GM10248 (cell line): ENCODE results near the gene EDC3.
"Not testable (repeated sequence)": the region's sequence is repeated elsewhere in the genome, so short reads cannot be mapped to it uniquely, and the experiment has no call there.

Experiments used
- CTCF ChIA-PET: fragments of 300-600 bp; sonication (Branson Sonifier 250); formaldehyde crosslinking; extraction: SDS; loops from one replicate; lab custom pipeline; 2021; ENCODE audit warnings: antibody characterized with exemption; lab: Yijun Ruan, JAX
- POLR2A ChIA-PET: fragments of 350-650 bp; sonication (Branson Sonifier 250); formaldehyde crosslinking; extraction: SDS; loops from one replicate; lab custom pipeline; 2020; ENCODE audit warnings: antibody characterized with exemption; lab: Yijun Ruan, JAX
- DNase-seq: peaks from one replicate; pipeline ENCODE4 v3.0.0; 2012; ENCODE audit errors: extremely low spot score
- CTCF ChIP-seq: IDR thresholded peaks from 2 replicates; pipeline ENCODE4 v1.5.1; 2012; ENCODE audit warnings: mild to moderate bottlenecking, low read depth; ENCODE audit errors: extremely low read depth, missing control alignments, control extremely low read depth

The EDC3 gene

GRCh38 chr15:74633781-74634180 lies 62.0 kb downstream of the EDC3 start:
- TF ChIP-seq CTCF: no peak
- POLR2A ChIA-PET: no interaction called here
- CTCF ChIA-PET: interaction anchor here (0.9 to 36.2 kb wide), 22 partner anchors 14 to 322 kb away, joined by 3 to 690 read pairs (median 5); partner anchors contain the start of genes CLK3 and CSK
- DNase-seq: no peak

GRCh38 chr15:74632601-74633000 lies 63.2 kb downstream of the EDC3 start:
- no peak for TF ChIP-seq CTCF
- ChIA-PET CTCF (interaction anchor here (0.7 to 36.2 kb wide), 33 partner anchors 8 to 362 kb away, joined by 3 to 690 read pairs (median 4); partner anchors contain the start of genes CLK3, CSK, CYP11A1 and SCAMP5), POLR2A (interaction anchor here (0.9 to 1.1 kb wide), 2 partner anchors 15 to 136 kb away, joined by 3 to 4 read pairs; no protein-coding TSS in a partner anchor)
- DNase-seq: no peak

- POLR2A ChIA-PET: interaction anchor here (0.9 to 1.6 kb wide), 3 partner anchors 14 to 136 kb away, joined by 3 to 4 read pairs (median 4); partner anchors contain the start of gene CLK3
- peak; percentile 93 for TF ChIP-seq CTCF
- peak; percentile 81 for DNase-seq
- CTCF ChIA-PET: interaction anchor here (0.8 to 36.2 kb wide), 39 partner anchors 9 to 363 kb away, joined by 3 to 690 read pairs (median 4); partner anchors contain the start of genes CLK3, CSK, CYP11A1 and MPI
Measured at GRCh38 chr15:74631935-74632560, 63.8 kb downstream of the EDC3 start.

- no peak for DNase-seq
- no peak for TF ChIP-seq CTCF
- POLR2A ChIA-PET: interaction anchor here (1.1 to 1.6 kb wide), 2 partner anchors 16 to 137 kb away, joined by 4 read pairs; partner anchors contain the start of gene CLK3
- CTCF ChIA-PET: interaction anchor here (0.8 to 36.2 kb wide), 39 partner anchors 9 to 364 kb away, joined by 3 to 690 read pairs (median 4); partner anchors contain the start of genes CLK3, CSK, CYP11A1 and MPI
Measured at GRCh38 chr15:74631408-74631807, 64.4 kb downstream of the EDC3 start.

GRCh38 chr15:74631087-74631385 lies 64.8 kb downstream of the EDC3 start:
- ChIA-PET CTCF (interaction anchor here (0.8 to 36.2 kb wide), 29 partner anchors 10 to 320 kb away, joined by 3 to 690 read pairs (median 5); partner anchors contain the start of genes CLK3, CSK and MPI), POLR2A (interaction anchor here (1.6 kb wide), 1 partner anchor 15 kb away, joined by 4 read pairs; the partner anchor contains the start of gene CLK3)
- DNase-seq: no peak
- no peak for TF ChIP-seq CTCF

- CTCF ChIA-PET: interaction anchor here (0.8 to 36.2 kb wide), 24 partner anchors 10 to 320 kb away, joined by 3 to 690 read pairs (median 5); partner anchors contain the start of genes CLK3, CSK and MPI
- DNase-seq: no peak
- POLR2A ChIA-PET: interaction anchor here (1.6 kb wide), 1 partner anchor 15 kb away, joined by 4 read pairs; the partner anchor contains the start of gene CLK3
- no peak for TF ChIP-seq CTCF
Measured at GRCh38 chr15:74630284-74631086, 65.3 kb downstream of the EDC3 start.

GRCh38 chr15:74629696-74630095 lies 66.1 kb downstream of the EDC3 start:
- CTCF ChIA-PET: interaction anchor here (1.2 to 36.2 kb wide), 7 partner anchors 11 to 256 kb away, joined by 3 to 690 read pairs (median 98); partner anchors contain the start of genes CLK3 and CSK
- POLR2A ChIA-PET, DNase-seq: not testable (repeated sequence)
